ENCODE data around the gene DSE.

DNA sequence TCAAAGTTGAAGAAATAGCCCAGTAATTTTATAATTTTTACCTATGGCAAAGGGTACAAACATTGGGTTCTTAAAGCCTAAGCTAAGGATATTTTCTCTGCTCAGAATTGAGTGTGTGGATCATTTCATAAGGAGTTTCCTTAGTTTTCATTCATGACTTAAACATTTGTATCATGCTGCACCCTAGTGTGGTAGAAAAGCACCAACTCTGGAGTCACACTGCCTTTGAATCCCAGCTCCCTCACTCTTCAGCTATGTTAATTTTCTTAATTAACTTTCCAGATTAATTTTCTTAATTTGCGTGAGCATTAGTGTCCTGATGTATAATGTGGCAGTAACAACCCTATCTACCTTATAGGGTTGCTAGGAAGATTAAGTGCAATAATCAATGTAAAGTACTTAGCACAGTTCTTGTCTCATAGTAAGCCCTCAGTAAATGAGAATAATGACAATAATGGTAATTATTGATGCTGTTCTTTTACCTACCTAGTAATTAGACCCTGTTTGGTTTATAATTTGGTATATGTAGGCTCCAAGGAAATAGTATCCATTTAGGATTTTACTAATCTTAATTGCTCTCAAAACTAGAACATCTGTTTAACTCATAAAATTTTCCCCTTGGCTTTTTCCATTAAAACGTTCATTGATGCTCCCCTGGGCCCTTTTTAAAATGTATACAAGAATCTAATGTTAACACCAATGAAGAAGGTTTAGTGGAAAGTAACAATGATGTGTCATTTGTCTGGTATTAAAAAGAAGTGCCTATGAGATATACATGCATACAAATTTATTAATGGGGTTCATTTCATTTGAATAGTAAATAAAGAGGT, 31.6 kb downstream of the DSE start:
- TF ChIP-seq CTCF (conservative IDR thresholded peaks at IDR 0.05 in 1 of 2, IDR thresholded peaks at IDR 0.05 in 1 of 2; ENCODE audit: low read depth in 1 of 2, low read length in 2 of 2) (no peak), EZH2 (IDR thresholded peaks at IDR 0.05; ENCODE audit: low read length, missing control alignments) (no peak)
